Measurements from ENCODE around the gene PCP2. TPM values are rescaled to one million over a fixed set of nuclear protein-coding genes. Genes with fewer than 3 reads are reported as not detected.

PCP2 gene
- polyA plus RNA-seq, 1 experiment = not detected

GRCh38 chr19:7600721-7601120 is 32.8 kb downstream of the PCP2 start:
- Histone ChIP-seq H3K4me3 (ENCODE audit: low read depth, low read length) (no peak overlapping the region), H3K27ac (ENCODE audit: low read depth, low read length) (no peak overlapping the region), H3K27me3 (ENCODE audit: control insufficient read depth, insufficient read depth, low read length) (peaks cover 22% of the 10 kb centered on the region), H3K9me3 (ENCODE audit: control insufficient read depth, insufficient read depth, low read length) (peaks cover 4% of the 10 kb centered on the region; the same call in 1 of the 2 replicates)
- TF ChIP-seq CTCF (IDR thresholded peaks at IDR 0.05; ENCODE audit: low read depth, low read length) = no peak
- POLR2A ChIA-PET = no interaction called here
- no peak for DNase-seq (ENCODE audit: low read depth, low spot score)
- CTCF ChIA-PET = no interaction called here

GRCh38 chr19:7598180-7598579 is 35.3 kb downstream of the PCP2 start:
- ChIA-PET POLR2A (no interaction called here), CTCF (interaction anchor here (0.9 kb wide), 1 partner anchor 30 kb away, joined by 7 read pairs; no protein-coding TSS in a partner anchor)
- Histone ChIP-seq H3K4me3 (ENCODE audit: low read depth, low read length) (no peak overlapping the region), H3K27me3 (ENCODE audit: control insufficient read depth, insufficient read depth, low read length) (peaks cover 35% of the 10 kb centered on the region), H3K27ac (ENCODE audit: low read depth, low read length) (no peak overlapping the region), H3K9me3 (ENCODE audit: control insufficient read depth, insufficient read depth, low read length) (no peaks in the 10 kb centered on the region)
- no peak for DNase-seq (ENCODE audit: low read depth, low spot score)
- no peak for TF ChIP-seq CTCF (IDR thresholded peaks at IDR 0.05; ENCODE audit: low read depth, low read length)

- ChIA-PET POLR2A (no interaction called here), CTCF (interaction anchor here (0.9 kb wide), 1 partner anchor 29 kb away, joined by 7 read pairs; no protein-coding TSS in a partner anchor)
- Histone ChIP-seq H3K9me3 (ENCODE audit: control insufficient read depth, insufficient read depth, low read length) (no peaks in the 10 kb centered on the region), H3K4me3 (ENCODE audit: low read depth, low read length) (no peak overlapping the region), H3K27me3 (ENCODE audit: control insufficient read depth, insufficient read depth, low read length) (peaks cover 36% of the 10 kb centered on the region), H3K27ac (ENCODE audit: low read depth, low read length) (no peak overlapping the region)
- DNase-seq (ENCODE audit: low read depth, low spot score) = no peak
- no peak for TF ChIP-seq CTCF (IDR thresholded peaks at IDR 0.05; ENCODE audit: low read depth, low read length)
These were observed 35.8 kb downstream of the PCP2 start for GRCh38 chr19:7597689-7598088.

- Histone ChIP-seq H3K27ac (ENCODE audit: low read depth, low read length) (no peak overlapping the region), H3K27me3 (ENCODE audit: control insufficient read depth, insufficient read depth, low read length) (peaks cover 39% of the 10 kb centered on the region), H3K9me3 (ENCODE audit: control insufficient read depth, insufficient read depth, low read length) (no peaks in the 10 kb centered on the region), H3K4me3 (ENCODE audit: low read depth, low read length) (no peak overlapping the region)
- ChIA-PET POLR2A (interaction anchor here (0.6 kb wide), 1 partner anchor 1763 kb away, joined by 8 read pairs; no protein-coding TSS in a partner anchor), CTCF (interaction anchor here (0.7 kb wide), 1 partner anchor 28 kb away, joined by 8 read pairs; no protein-coding TSS in a partner anchor)
- TF ChIP-seq CTCF (IDR thresholded peaks at IDR 0.05; ENCODE audit: low read depth, low read length) = no peak
- no peak for DNase-seq (ENCODE audit: low read depth, low spot score)
These were observed 37.1 kb downstream of the PCP2 start for GRCh38 chr19:7596211-7596937.

GRCh38 chr19:7595466-7596133 is 37.9 kb downstream of the PCP2 start, which contains the start of gene CAMSAP3:
CAMSAP3 (plus strand) TSS chr19:7595863; CDS start chr19:7596003, 140 bp downstream.
- ChIA-PET CTCF (no interaction called here), POLR2A (no interaction called here)
- no peak within 1 kb of the TSS for H3K4me3 ChIP-seq (ENCODE audit: low read depth, low read length)
- no peak within 1 kb of the TSS for H3K27ac ChIP-seq (ENCODE audit: low read depth, low read length)
- peaks cover 39% of the 10 kb centered on the region for H3K27me3 ChIP-seq (ENCODE audit: control insufficient read depth, insufficient read depth, low read length)
- TF ChIP-seq CTCF (IDR thresholded peaks at IDR 0.05; ENCODE audit: low read depth, low read length) = no peak
- no peaks in the 10 kb centered on the region for H3K9me3 ChIP-seq (ENCODE audit: control insufficient read depth, insufficient read depth, low read length)
- no peak for DNase-seq (ENCODE audit: low read depth, low spot score)

Data from AG04450 (cell line).